Epithelial cell of prostate (primary cell): ENCODE measurements around the gene ILDR2.
A peak's percentile ranks its signal among the peaks of the same experiment; 100 is the strongest.

Source experiments
- DNase-seq: peaks from one replicate; pipeline ENCODE4 v3.0.0-alpha.2; 2011; ENCODE audit warnings: low read depth, low spot score
- H3K27ac ChIP-seq: fragments of 450-650 bp; 2 replicates; pipeline ENCODE4 v1.5.1; 2017; ENCODE audit warnings: mild to moderate bottlenecking

The ILDR2 gene

GRCh38 chr1:166975361-166976129 lies at the start of gene ILDR2:
Gene ILDR2, minus strand, starts transcription at chr1:166975540. Its CDS starts 272 bp downstream, at chr1:166975268.
- H3K27ac ChIP-seq, result no peak within 1 kb of the TSS
- DNase-seq, result no peak

GRCh38 chr1:167022384-167022783 lies 47.0 kb upstream of the ILDR2 start:
- no peak overlapping the region for H3K27ac ChIP-seq
- DNase-seq, result no peak

- no peak overlapping the region for H3K27ac ChIP-seq
- no peak for DNase-seq
These were observed 40.9 kb upstream of the ILDR2 start for GRCh38 chr1:167016100-167016750.

GRCh38 chr1:167013108-167013929 lies 38.0 kb upstream of the ILDR2 start:
- no peak overlapping the region for H3K27ac ChIP-seq

GRCh38 chr1:167012570-167012969 lies 37.2 kb upstream of the ILDR2 start:
- DNase-seq, result no peak
- no peak overlapping the region for H3K27ac ChIP-seq

More at GRCh38 chr1:167013108-167013929, 38.0 kb upstream of the ILDR2 start:
- DNase-seq, result peak; percentile 46

GRCh38 chr1:167011560-167012191 lies 36.3 kb upstream of the ILDR2 start:
- no peak overlapping the region for H3K27ac ChIP-seq
- no peak for DNase-seq

- DNase-seq, result no peak
- no peak overlapping the region for H3K27ac ChIP-seq
These were observed 28.4 kb upstream of the ILDR2 start for GRCh38 chr1:167003711-167004110.

- no peak for DNase-seq
- no peak overlapping the region for H3K27ac ChIP-seq
These were observed 27.0 kb upstream of the ILDR2 start for GRCh38 chr1:167002354-167002753.

GRCh38 chr1:167000546-167000945 lies 25.2 kb upstream of the ILDR2 start:
- H3K27ac ChIP-seq, result no peak overlapping the region
- no peak for DNase-seq

GRCh38 chr1:166999500-167000055 lies 24.2 kb upstream of the ILDR2 start:
- no peak for DNase-seq
- no peak overlapping the region for H3K27ac ChIP-seq

GRCh38 chr1:166999075-166999474 lies 23.7 kb upstream of the ILDR2 start:
- no peak overlapping the region for H3K27ac ChIP-seq
- DNase-seq, result no peak

- H3K27ac ChIP-seq, result no peak within 1 kb of the TSS
- DNase-seq, result no peak
These were observed 13.7 kb upstream of the ILDR2 start, which contains the start of gene MAEL for GRCh38 chr1:166988974-166989515. Gene MAEL, plus strand, starts transcription at chr1:166989280. Its CDS starts 73 bp downstream, at chr1:166989353.

- DNase-seq, result no peak
These were observed 6.2 kb upstream of the ILDR2 start for GRCh38 chr1:166981589-166981988.

GRCh38 chr1:166980818-166981217 lies 5.5 kb upstream of the ILDR2 start:
- H3K27ac ChIP-seq, result no peak overlapping the region
- no peak for DNase-seq

More at GRCh38 chr1:166981589-166981988, 6.2 kb upstream of the ILDR2 start:
- no peak overlapping the region for H3K27ac ChIP-seq

GRCh38 chr1:166980383-166980782 lies 5.0 kb upstream of the ILDR2 start:
- no peak overlapping the region for H3K27ac ChIP-seq

GRCh38 chr1:166978821-166979220 lies 3.5 kb upstream of the ILDR2 start:
- no peak overlapping the region for H3K27ac ChIP-seq
- no peak for DNase-seq

More at GRCh38 chr1:166980383-166980782, 5.0 kb upstream of the ILDR2 start:
- no peak for DNase-seq

- DNase-seq, result no peak
- H3K27ac ChIP-seq, result no peak overlapping the region
These were observed 2.6 kb upstream of the ILDR2 start for GRCh38 chr1:166977951-166978350.

GRCh38 chr1:166974647-166975345 lies 544 bp downstream of the ILDR2 start:
- no peak overlapping the region for H3K27ac ChIP-seq
- DNase-seq, result no peak

- no peak for DNase-seq
- no peak overlapping the region for H3K27ac ChIP-seq
These were observed 2.5 kb downstream of the ILDR2 start for GRCh38 chr1:166972826-166973225.
